Measurements from ENCODE around the gene SF3A2.

The SF3A2 gene

DNA sequence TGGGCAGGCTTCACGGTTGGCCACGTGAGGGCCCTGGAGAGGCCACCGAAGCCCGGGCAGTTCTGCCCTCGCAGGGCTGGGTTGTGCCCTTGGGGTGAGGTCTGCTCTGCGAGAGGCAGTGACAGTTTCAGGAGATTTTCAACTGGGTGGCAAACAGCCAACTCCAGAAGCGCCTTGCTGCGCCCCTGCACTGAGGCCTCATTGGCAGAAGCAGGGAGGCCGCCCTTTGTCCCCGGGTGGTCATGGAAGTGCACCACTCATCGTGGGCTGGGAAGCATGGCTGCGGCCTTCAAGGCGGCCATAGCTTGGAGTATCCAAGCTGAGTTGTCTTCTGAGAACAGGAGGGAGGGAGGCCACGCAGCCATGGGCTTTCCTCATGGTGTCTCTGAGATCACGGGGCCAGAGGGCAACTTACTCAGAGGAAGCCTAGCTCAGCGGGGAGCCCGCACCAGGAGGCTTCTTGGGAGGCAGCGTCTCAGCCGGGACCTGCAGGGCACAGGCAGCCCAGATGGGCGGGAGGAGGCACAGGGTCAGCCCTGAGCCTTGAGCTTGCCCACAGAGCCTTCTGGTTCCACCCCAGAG lies 15.3 kb upstream of the SF3A2 start:
- Histone ChIP-seq H3K36me3 (ENCODE audit: low read length) (no peaks in the 10 kb centered on the region), H3K9me3 (ENCODE audit: insufficient read depth, low read length) (no peaks in the 10 kb centered on the region), H3F3A (ENCODE audit: insufficient read depth) (peaks cover 13% of the 10 kb centered on the region), H2AFZ (ENCODE audit: low read depth, low read length, severe bottlenecking) (no peak overlapping the region), H3K9me2 (replicated peaks; ENCODE audit: insufficient read depth, low read length) (no peaks in the 10 kb centered on the region), H3K79me2 (ENCODE audit: insufficient read depth, low read length) (no peaks in the 10 kb centered on the region), H3K27me3 (ENCODE audit: low read length) (no peaks in the 10 kb centered on the region), H3K27ac (ENCODE audit: low read depth, low read length) (no peak overlapping the region), H3K9ac (ENCODE audit: low read length) (no peak overlapping the region), H3K4me2 (ENCODE audit: low read depth, low read length, poor library complexity, severe bottlenecking) (no peak overlapping the region), H4K20me1 (ENCODE audit: low read depth, low read length) (no peaks in the 10 kb centered on the region), H3K4me3 (ENCODE audit: insufficient read depth, low read length, poor library complexity, severe bottlenecking) (no peak overlapping the region)
- TF ChIP-seq, protein P1, sequence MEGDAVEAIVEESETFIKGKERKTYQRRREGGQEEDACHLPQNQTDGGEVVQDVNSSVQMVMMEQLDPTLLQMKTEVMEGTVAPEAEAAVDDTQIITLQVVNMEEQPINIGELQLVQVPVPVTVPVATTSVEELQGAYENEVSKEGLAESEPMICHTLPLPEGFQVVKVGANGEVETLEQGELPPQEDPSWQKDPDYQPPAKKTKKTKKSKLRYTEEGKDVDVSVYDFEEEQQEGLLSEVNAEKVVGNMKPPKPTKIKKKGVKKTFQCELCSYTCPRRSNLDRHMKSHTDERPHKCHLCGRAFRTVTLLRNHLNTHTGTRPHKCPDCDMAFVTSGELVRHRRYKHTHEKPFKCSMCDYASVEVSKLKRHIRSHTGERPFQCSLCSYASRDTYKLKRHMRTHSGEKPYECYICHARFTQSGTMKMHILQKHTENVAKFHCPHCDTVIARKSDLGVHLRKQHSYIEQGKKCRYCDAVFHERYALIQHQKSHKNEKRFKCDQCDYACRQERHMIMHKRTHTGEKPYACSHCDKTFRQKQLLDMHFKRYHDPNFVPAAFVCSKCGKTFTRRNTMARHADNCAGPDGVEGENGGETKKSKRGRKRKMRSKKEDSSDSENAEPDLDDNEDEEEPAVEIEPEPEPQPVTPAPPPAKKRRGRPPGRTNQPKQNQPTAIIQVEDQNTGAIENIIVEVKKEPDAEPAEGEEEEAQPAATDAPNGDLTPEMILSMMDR (IDR thresholded peaks at IDR 0.05; ENCODE audit: insufficient read depth, low read length, poor library complexity, severe bottlenecking), result no peak
- no peak for TF ChIP-seq EZH2phosphoT487 (conservative IDR thresholded peaks at IDR 0.05; ENCODE audit: low read length)

DNA sequence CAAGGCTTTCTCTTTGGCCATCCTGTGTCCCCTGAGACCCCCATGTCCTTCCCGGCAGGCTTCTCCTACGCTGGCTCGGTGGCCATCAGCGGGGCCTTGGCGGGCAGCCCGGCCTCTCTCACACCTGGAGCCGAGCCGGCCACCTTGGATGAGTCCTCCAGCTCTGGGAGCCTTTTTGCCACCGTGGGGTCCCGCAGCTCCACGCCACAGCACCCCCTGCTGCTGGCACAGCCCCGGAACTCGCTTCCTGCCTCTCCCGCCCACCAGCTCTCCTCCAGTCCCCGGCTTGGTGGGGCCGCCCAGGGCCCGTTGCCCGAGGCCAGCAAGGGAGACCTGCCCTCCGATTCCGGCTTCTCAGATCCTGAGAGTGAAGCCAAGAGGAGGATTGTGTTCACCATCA lies 14.7 kb upstream of the SF3A2 start:
- Histone ChIP-seq H3K9me2 (replicated peaks; ENCODE audit: insufficient read depth, low read length) (no peaks in the 10 kb centered on the region), H3K27ac (ENCODE audit: low read depth, low read length) (no peak overlapping the region), H4K20me1 (ENCODE audit: low read depth, low read length) (no peaks in the 10 kb centered on the region), H3K4me3 (ENCODE audit: insufficient read depth, low read length, poor library complexity, severe bottlenecking) (no peak overlapping the region), H3K9me3 (ENCODE audit: insufficient read depth, low read length) (no peaks in the 10 kb centered on the region), H3K9ac (ENCODE audit: low read length) (no peak overlapping the region), H2AFZ (ENCODE audit: low read depth, low read length, severe bottlenecking) (no peak overlapping the region), H3K36me3 (ENCODE audit: low read length) (no peaks in the 10 kb centered on the region), H3K27me3 (ENCODE audit: low read length) (no peaks in the 10 kb centered on the region), H3K4me2 (ENCODE audit: low read depth, low read length, poor library complexity, severe bottlenecking) (no peak overlapping the region), H3K79me2 (ENCODE audit: insufficient read depth, low read length) (no peaks in the 10 kb centered on the region), H3F3A (ENCODE audit: insufficient read depth) (peaks cover 13% of the 10 kb centered on the region)
- TF ChIP-seq, protein P1 (IDR thresholded peaks at IDR 0.05; ENCODE audit: insufficient read depth, low read length, poor library complexity, severe bottlenecking), result peak; percentile 9
- no peak for TF ChIP-seq EZH2phosphoT487 (conservative IDR thresholded peaks at IDR 0.05; ENCODE audit: low read length)

DNA sequence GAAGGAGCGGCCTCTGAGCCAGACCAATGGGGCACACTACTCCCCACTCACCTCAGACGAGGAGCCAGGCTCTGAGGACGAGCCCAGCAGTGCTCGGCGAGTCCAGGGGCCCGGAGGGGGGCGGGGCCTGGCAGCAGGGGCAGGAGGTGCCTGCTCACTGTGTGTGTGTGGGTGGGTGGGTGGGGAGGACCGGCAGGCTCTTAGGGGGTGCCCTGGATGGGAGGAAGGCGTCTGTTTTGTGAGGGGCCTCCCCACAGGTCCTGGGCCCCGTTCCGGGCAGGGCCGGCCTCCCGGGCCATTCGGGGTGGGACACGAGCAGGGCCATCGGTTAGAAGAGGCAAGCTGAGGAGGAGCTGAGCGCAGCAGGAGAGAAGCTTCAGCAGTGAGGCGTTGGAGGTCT lies 13.2 kb upstream of the SF3A2 start:
- Histone ChIP-seq H3K9me2 (replicated peaks; ENCODE audit: insufficient read depth, low read length) (no peaks in the 10 kb centered on the region), H3K36me3 (ENCODE audit: low read length) (no peaks in the 10 kb centered on the region), H2AFZ (ENCODE audit: low read depth, low read length, severe bottlenecking) (no peak overlapping the region), H3K27ac (ENCODE audit: low read depth, low read length) (peak overlapping the region; percentile 73), H3K4me3 (ENCODE audit: insufficient read depth, low read length, poor library complexity, severe bottlenecking) (no peak overlapping the region), H3F3A (ENCODE audit: insufficient read depth) (peaks cover 23% of the 10 kb centered on the region), H4K20me1 (ENCODE audit: low read depth, low read length) (no peaks in the 10 kb centered on the region), H3K4me2 (ENCODE audit: low read depth, low read length, poor library complexity, severe bottlenecking) (peak overlapping the region; percentile 15), H3K9me3 (ENCODE audit: insufficient read depth, low read length) (no peaks in the 10 kb centered on the region), H3K79me2 (ENCODE audit: insufficient read depth, low read length) (peaks cover 1% of the 10 kb centered on the region; the same call in 1 of the 2 replicates), H3K27me3 (ENCODE audit: low read length) (no peaks in the 10 kb centered on the region), H3K9ac (ENCODE audit: low read length) (peak overlapping the region; percentile 19; the same call in 1 of the 2 replicates)
- no peak for TF ChIP-seq EZH2phosphoT487 (conservative IDR thresholded peaks at IDR 0.05; ENCODE audit: low read length)
- TF ChIP-seq, protein P1 (IDR thresholded peaks at IDR 0.05; ENCODE audit: insufficient read depth, low read length, poor library complexity, severe bottlenecking), result no peak

All from SU-DHL-6 (cell line).